HEK293T (cell line): Measurements from ENCODE around the gene CCSER1.
"Not testable (repeated sequence)": the region's sequence is repeated elsewhere in the genome, so short reads cannot be mapped to it uniquely, and the experiment has no call there.

Source experiments
- CTCF ChIA-PET: fragments of 350-600 bp; formaldehyde crosslinking; extraction: SDS; loops from one replicate; lab custom pipeline; 2021; ENCODE audit warnings: antibody characterized with exemption, inconsistent platforms; lab: Yijun Ruan, JAX
- POLR2A ChIA-PET: fragments of 350-600 bp; formaldehyde crosslinking; extraction: SDS; loops from one replicate; lab custom pipeline; 2020; ENCODE audit warnings: antibody characterized with exemption, inconsistent platforms; lab: Yijun Ruan, JAX
- DNase-seq: peaks from one replicate; pipeline ENCODE4 v3.0.0; 2012; ENCODE audit warnings: mixed read lengths; ENCODE audit errors: extremely low spot score
- ARNT ChIP-seq: fragments of 450-650 bp; IDR thresholded peaks from 2 replicates; pipeline ENCODE4 v1.6.1; 2017; ENCODE audit warnings: mild to moderate bottlenecking
- BHLHE40 ChIP-seq: fragments of 450-650 bp; IDR thresholded peaks from 2 replicates; pipeline ENCODE4 v1.6.1; 2016; ENCODE audit warnings: mild to moderate bottlenecking, moderate library complexity, borderline replicate concordance
- CTBP1 ChIP-seq: fragments of 450-650 bp; IDR thresholded peaks from 2 replicates; pipeline ENCODE4 v1.6.1; 2016; ENCODE audit warnings: borderline replicate concordance
- ELF4 ChIP-seq: fragments of 450-650 bp; IDR thresholded peaks from 2 replicates; pipeline ENCODE4 v1.6.1; 2017; ENCODE audit warnings: antibody characterized with exemption
- FOXA1 ChIP-seq: fragments of 450-650 bp; IDR thresholded peaks from 2 replicates; pipeline ENCODE4 v1.6.1; 2016; ENCODE audit warnings: mild to moderate bottlenecking
- FOXK2 ChIP-seq: fragments of 450-650 bp; IDR thresholded peaks from 2 replicates; pipeline ENCODE4 v1.6.1; 2016; ENCODE audit warnings: mild to moderate bottlenecking
- FOXM1 ChIP-seq: fragments of 450-650 bp; IDR thresholded peaks from 2 replicates; pipeline ENCODE4 v1.6.1; 2017; ENCODE audit warnings: mild to moderate bottlenecking, borderline replicate concordance
- HDGF ChIP-seq: fragments of 450-650 bp; IDR thresholded peaks from 2 replicates; pipeline ENCODE4 v1.6.1; 2017; ENCODE audit warnings: antibody characterized with exemption, borderline replicate concordance
- L3MBTL2 ChIP-seq: fragments of 450-650 bp; conservative IDR thresholded peaks from 2 replicates; pipeline ENCODE4 v1.6.1; 2016; ENCODE audit warnings: mild to moderate bottlenecking
- LEF1 ChIP-seq: fragments of 450-650 bp; IDR thresholded peaks from 2 replicates; pipeline ENCODE4 v1.6.1; 2017; ENCODE audit warnings: mild to moderate bottlenecking, borderline replicate concordance
- NFRKB ChIP-seq: fragments of 450-650 bp; IDR thresholded peaks from 2 replicates; pipeline ENCODE4 v1.6.1; 2016; ENCODE audit warnings: mild to moderate bottlenecking, moderate library complexity
- SP1 ChIP-seq: fragments of 450-650 bp; IDR thresholded peaks from 2 replicates; pipeline ENCODE4 v1.6.1; 2017
- SUZ12 ChIP-seq: fragments of 450-650 bp; IDR thresholded peaks from 2 replicates; pipeline ENCODE4 v1.6.1; 2016; ENCODE audit warnings: mild to moderate bottlenecking
- TARDBP ChIP-seq: fragments of 450-650 bp; IDR thresholded peaks from 2 replicates; pipeline ENCODE4 v1.6.1; 2016
- ZNF384 ChIP-seq: fragments of 450-650 bp; IDR thresholded peaks from 2 replicates; pipeline ENCODE4 v1.6.1; 2016
- TF ChIP-seq, protein P1 (sequence below): fragments of 450-650 bp; IDR thresholded peaks from 2 replicates; pipeline ENCODE4 v1.6.1; 2016

CCSER1 gene

DNA sequence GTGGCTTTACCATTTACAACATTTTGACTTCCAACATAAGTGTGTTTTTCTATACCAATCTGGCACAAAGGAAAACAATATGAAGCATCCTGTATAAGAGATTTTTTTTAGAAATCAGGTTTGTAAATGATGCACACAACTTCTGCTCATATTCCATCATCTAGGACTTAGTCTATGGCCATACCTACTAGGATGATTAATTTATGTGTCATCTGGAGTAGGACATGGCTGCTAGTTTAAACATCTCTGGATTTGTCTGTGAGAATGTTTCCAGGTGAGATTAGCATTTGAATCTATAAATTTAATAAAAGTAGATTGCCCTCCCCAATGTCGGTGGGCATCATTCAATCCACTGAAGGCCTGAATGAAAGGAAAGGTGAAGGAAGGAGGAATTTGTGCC is 1493.8 kb downstream of the CCSER1 start:
- TF ChIP-seq CTBP1 (no peak), LEF1 (no peak), FOXK2 (no peak), TARDBP (no peak), L3MBTL2 (no peak), ARNT (no peak), SUZ12 (no peak), NFRKB (no peak), FOXM1 (no peak), BHLHE40 (no peak), FOXA1 (no peak), ELF4 (no peak), SP1 (no peak), ZNF384 (no peak), HDGF (no peak)
- TF ChIP-seq, protein P1, sequence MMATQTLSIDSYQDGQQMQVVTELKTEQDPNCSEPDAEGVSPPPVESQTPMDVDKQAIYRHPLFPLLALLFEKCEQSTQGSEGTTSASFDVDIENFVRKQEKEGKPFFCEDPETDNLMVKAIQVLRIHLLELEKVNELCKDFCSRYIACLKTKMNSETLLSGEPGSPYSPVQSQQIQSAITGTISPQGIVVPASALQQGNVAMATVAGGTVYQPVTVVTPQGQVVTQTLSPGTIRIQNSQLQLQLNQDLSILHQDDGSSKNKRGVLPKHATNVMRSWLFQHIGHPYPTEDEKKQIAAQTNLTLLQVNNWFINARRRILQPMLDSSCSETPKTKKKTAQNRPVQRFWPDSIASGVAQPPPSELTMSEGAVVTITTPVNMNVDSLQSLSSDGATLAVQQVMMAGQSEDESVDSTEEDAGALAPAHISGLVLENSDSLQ, result no peak
- ChIA-PET CTCF (no interaction called here), POLR2A (no interaction called here)
- DNase-seq, result no peak

DNA sequence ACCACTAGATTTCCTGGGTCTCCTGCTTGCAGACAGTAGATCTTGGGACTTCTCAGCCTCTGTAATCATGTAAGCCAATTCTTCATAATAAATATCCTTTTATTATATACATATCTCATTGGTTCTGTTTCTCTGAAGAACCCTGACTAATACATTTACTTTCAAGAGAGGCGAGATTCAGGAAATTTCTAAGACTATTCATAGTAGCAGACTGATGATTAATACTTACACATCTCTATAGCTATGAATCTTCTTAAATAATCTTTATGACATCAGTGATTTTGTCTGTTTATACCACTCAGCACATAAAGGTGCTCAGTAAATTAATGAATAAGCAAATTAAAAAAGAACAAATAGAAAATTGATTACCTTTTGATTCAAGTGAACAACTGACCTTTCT is 1494.3 kb downstream of the CCSER1 start:
- DNase-seq, result no peak
- ChIA-PET CTCF (no interaction called here), POLR2A (no interaction called here)
- TF ChIP-seq NFRKB, result no peak
- TF ChIP-seq SUZ12, result no peak
- TF ChIP-seq L3MBTL2, result no peak
- no peak for TF ChIP-seq FOXA1
- no peak for TF ChIP-seq LEF1
- TF ChIP-seq TARDBP, result no peak
- TF ChIP-seq FOXM1, result no peak

DNA sequence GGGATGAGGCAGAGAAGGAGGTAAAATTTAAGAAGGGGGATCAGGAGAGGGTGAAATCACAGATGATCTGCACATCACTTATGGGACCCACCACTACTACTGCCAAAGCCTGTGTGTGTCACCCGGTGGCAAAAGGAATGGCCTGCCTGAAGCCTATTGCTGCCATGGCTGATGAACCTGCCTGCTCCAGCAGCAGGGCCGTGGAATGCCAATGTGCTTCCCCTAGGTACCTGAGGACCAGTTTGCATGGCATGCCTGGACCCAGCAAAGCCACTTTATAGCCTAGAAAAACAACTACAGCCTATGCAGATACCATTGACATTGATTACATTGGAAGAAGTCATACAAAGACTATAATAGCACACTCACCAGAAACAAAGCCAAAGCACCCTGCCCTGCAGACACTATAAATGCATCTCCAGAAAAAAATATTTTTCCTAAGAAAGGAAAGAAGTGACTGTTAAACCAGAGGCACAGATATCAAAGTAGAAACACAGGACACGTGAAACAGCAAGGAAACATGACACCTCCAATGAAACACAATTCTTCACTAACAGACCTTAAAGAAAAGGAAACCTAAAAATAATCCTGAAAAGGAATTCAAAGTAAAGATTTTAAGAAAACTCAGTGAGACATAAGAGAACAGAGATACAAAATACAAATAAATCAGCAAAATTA is 1495.9 kb downstream of the CCSER1 start:
- CTCF ChIA-PET, result no interaction called here
- no peak for DNase-seq
- TF ChIP-seq SUZ12 (no peak), ELF4 (no peak), CTBP1 (no peak), FOXA1 (no peak), TARDBP (no peak), L3MBTL2 (no peak), ARNT (no peak)
- TF ChIP-seq, protein P1, result no peak
- POLR2A ChIA-PET, result no interaction called here

DNA sequence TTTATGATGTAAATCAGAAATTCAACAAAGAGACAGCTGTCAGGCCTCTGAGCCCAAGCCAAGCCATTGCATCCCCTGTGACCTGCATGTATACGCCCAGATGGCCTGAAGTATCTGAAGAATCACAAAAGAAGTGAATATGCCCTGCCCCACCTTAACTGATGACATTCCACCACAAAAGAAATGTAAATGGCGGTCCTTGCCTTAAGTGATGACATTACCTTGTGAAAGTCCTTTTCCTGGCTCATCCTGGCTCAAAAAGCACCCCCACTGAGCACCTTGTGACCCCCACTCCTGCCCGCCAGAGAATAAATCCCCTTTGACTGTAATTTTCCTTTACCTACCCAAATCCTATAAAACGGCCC is 1496.4 kb downstream of the CCSER1 start:
- DNase-seq, POLR2A ChIA-PET, CTCF ChIA-PET: not testable (repeated sequence)

DNA sequence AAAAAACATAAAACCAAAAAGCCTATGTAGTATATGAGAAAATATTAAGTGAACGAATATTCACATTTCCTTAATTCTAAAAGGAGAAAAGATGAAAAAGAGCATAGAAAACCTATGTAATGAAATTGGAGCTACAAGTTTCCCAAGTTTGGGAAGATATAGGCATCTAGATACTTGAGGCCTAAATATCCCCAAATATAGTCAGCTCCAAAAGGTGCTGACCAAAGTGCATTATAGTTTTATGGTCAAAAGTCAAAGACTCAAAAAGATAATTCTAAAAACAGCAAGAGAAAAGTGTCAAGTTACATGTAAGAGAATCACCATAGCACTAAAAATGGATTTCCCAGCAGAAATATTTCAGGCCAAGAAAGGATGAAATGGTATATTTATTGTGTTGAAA is 1502.9 kb downstream of the CCSER1 start:
- DNase-seq, result no peak
- TF ChIP-seq FOXK2 (no peak), SUZ12 (no peak), NFRKB (no peak), CTBP1 (no peak), BHLHE40 (no peak), FOXA1 (no peak), LEF1 (no peak), ARNT (no peak), ZNF384 (no peak), FOXM1 (no peak), TARDBP (no peak), SP1 (no peak), ELF4 (no peak), L3MBTL2 (no peak), HDGF (no peak)
- TF ChIP-seq, protein P1, result no peak
- POLR2A ChIA-PET, result no interaction called here
- CTCF ChIA-PET, result no interaction called here

DNA sequence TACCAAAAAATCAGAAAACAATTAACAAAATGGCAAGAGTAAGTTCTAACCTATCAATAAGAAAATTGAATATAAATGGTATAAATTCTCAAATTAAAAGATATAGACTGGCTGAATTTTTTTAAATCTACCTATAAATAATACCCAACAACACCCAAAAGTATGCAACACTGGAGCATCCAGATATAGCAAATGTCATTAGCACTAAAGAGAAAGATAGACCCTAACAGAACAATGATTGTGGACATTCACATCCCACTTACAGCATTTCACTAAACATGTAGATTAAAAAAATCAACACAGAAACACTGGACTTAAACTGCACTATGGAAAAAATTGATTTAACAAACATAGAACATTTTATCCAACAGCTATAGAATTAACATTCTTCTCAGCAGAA is 1503.6 kb downstream of the CCSER1 start:
- no peak for TF ChIP-seq NFRKB
- no peak for TF ChIP-seq SP1
- TF ChIP-seq HDGF, result no peak
- no peak for TF ChIP-seq FOXA1
- no peak for TF ChIP-seq CTBP1
- no peak for TF ChIP-seq ARNT
- TF ChIP-seq, protein P1, result no peak
- POLR2A ChIA-PET, result no interaction called here
- CTCF ChIA-PET, result no interaction called here
- DNase-seq, result no peak
